HG03460 (cell line): ENCODE measurements around the gene RUNX2.
"Not testable (repeated sequence)": the region's sequence is repeated elsewhere in the genome, so short reads cannot be mapped to it uniquely, and the experiment has no call there.

Experiments used
- ATAC-seq: cut with Tn5 transposase; IDR thresholded peaks from one replicate; pipeline ENCODE4 v1.9.1; 2021; ENCODE audit not compliant: unreplicated experiment

RUNX2 gene

DNA sequence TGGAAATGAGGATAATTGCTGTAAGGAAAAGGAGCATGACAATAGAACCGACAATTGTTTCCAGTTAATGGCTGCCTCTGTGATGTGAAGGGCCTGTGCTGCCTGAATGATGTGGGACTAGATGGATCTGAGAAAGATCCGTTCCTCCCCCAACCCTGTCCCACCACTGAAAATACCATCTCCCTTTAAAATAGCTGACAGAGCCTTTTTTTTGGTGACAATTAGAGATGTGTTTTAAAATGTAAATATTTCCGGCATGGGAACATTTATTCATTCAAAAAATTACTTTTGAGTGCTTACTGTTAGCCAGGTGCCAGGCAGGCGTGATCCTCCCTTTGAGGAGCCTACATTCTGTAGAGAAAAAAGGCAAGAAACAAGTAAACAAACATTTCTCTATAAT, 122.0 kb downstream of the RUNX2 start:
- ATAC-seq = no peak

- ATAC-seq = no peak
These were observed 122.7 kb downstream of the RUNX2 start for GRCh38 chr6:45450831-45451230.

GRCh38 chr6:45454008-45454911, 126.1 kb downstream of the RUNX2 start:
- ATAC-seq = no peak

DNA sequence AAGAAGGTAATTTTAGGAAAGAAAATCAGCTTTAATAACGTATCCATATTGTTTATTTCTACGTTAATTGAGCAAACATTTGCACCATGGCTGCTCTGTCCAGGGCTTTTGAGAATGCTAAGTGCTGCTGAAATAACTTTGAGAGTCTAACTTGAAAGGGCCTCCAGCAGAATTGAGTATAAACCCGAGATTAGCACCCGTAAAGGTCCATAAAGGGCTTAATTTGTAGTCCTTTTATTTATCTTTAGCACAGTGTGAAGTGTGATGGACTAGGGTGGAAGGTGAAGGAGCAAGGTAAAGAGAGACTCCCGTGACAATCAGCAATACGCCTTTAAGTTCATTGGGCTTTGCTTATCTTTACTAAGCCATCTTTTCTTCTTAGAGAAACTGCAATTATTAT, 127.3 kb downstream of the RUNX2 start:
- no peak for ATAC-seq

DNA sequence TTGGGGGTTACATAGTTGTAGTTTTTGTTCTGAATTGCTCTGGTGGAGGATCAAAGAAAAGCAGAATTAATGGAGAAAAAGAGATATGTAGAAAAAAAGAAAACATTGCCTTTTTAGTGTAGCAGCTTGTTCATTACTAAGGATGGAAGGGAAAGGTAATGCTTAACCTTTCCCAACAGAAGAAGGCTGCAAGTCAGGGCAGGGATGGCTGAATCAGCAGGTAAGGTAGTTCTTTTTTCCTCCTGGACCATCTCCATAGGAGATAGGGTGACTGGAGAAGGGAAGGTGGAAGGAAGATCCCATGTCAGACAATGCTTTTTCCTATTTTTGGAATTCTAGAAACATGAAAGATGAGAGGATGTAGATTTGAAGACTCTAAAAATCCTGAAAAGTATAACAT, 129.0 kb downstream of the RUNX2 start:
- ATAC-seq = no peak

DNA sequence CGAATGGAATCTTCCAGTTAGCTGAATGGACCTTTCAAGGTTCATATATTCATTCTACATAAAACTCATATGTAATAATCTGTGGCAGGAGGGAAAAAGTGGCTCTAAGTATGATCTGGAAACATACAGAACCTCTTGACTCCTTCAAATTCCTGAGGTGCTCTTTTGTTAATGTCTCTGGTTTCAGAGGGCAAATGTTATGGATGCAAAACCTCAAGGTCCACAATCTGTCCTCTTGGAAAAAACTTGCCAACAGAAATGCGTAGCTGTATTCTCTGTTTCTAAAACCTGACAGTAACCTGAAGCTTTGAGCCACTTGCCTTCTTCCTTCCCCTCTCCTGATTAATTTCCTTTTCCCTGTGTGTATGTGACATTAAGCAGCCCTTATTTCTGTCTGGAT, 130.5 kb downstream of the RUNX2 start:
- no peak for ATAC-seq

DNA sequence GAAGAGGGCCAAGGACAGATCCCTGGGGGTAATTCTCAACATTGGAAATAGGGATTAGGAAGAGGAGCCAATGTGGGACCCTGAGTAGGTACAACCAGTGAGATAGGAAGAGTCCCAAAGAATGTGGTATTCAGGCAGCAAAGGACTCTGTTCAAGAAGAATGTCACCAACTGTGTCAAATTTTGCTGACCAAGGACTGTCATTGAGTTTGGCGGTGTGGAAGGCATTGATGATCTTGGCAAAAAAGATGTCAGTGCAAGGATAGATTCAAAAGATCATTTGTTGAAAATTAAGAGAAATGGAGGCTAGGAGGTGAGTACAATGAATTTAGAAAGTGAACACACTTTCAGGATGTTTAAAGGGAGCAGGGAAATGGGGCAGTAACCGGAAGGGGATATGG, 132.0 kb downstream of the RUNX2 start:
- no peak for ATAC-seq

GRCh38 chr6:45461486-45461885, 133.4 kb downstream of the RUNX2 start:
- ATAC-seq = no peak

DNA sequence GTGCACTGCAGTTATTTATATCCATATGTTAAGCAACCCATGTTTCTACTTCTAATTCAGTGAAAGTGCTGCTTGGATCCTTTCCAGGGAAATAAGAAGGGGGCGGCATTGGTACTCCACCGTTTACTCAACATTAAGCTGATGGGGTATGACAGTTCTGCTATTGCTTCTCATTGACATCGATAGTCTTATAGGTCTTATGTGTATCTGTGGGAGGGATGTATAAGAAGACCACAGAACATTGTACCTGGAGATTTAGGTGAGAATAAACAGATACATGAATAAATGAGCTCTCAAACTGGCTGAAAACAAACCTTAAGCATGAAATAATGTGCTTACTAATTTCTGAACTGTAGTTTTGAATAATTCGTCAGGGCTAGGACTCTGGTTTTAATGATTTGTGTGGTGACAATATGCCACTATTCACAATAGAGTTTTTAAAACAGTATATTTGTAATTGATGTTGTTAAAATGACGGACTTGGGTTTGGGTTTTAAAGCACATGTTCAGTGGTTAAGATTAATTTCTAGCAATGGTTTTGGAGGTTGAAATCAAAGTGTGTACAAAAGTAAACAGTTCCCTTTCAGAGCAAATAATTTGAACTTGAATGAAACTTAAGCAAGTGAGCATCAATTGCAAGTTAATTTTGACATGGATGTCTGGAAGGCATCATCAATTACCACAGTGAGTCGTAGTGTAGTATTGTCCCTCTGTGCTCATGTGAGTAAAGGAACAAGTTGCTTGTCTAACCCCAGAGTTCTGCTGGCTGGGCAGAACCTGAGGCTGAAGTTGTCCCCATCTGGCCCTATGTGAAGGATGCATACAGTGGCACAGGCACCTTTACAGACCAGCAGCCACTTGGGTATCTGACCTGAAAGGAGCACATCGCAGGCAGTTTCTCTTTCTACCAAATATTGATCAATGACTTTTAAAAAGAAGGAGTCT, 134.3 kb downstream of the RUNX2 start:
- ATAC-seq = no peak

DNA sequence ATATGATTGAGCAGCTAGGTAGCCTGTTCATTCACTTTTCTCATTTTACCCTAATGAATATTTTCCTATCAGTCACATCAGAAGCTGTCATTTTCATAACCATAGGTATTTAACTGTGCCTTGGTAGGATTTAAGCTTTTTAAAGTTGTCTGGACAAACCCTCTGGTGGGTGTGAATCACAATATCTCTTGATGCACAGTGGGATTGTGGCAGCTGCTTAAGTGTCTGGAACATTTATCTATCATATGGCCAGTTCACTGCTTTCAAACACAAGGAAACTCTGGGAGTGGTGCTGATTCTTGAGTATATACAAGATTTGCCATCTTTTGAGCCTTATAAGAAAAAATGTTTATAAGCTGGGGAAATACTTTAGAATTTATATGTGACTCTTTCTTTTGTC, 136.6 kb downstream of the RUNX2 start:
- no peak for ATAC-seq

DNA sequence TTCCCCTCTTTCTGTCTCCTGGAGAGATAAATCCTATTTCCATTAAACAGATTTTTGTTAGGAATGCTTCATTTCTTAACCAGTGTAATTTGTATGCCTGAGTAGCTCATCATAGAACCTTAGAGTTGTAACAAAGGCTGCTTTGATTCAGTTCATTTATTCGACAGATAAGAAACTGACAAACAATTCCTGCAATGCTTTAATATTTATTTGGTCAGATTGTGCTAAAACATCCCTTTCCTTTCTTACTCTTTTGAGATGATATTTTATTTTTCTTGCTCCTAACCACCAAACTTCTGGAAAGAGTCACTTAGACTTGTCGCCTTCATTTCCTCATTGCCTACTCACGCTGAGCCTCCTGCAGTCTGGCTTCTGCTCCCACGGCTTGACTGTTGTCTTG, 138.6 kb downstream of the RUNX2 start:
- ATAC-seq = no peak

DNA sequence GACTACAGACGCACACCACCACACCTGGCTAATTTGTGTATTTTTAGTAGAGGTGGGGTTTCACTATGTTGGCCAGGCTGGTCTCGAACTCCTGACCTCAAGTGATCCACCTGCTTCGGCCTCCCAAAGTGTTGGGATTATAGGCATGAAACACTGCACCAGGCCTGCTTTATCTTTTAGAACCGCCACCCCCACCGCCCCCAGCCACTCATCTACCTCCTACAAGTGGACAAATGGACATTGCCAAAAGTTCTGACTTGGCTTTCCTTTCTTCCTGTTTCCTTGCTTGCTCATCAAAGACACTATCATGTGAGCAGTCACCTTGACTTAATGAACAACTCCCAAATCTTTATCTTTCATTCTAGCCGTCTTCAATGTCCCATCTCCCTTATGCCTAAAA, 139.3 kb downstream of the RUNX2 start:
- ATAC-seq = not testable (repeated sequence)

DNA sequence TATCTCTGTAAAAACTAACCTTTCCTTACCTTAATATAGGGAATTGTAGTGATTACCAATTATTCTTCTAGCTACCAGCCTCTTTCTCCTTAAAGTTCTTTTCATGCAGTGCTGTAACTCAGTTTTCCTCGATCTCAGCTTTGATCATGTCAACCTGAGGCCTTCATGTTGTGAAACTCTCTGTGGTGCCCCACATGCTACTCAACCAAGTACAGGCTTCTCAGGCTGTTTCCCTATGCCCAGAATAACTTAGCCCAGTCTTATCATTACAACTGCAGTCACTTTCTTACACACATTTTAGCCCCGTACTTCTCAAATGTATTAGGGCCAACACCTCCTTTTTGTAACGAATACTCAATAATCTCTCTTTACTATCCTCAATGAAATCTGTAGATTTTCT, 139.7 kb downstream of the RUNX2 start:
- ATAC-seq = no peak

DNA sequence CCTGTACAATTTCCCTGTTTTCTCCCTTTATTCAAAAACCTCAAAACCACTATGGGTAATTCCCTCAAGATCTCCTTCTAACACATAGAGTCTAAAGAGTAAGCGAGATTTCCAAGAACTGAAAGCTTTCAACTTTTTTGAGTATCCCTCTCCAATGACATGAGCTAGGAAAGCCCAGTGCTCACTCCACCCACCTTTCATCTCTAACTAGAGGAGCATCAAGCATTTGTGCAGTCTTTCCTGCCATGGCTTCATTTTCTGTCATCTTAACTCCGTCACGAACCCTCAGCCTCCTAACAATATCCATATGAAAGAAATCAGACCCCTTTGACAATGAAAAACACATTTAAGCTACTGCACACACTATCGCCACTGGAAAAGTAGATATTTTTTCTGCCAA, 141.5 kb downstream of the RUNX2 start:
- no peak for ATAC-seq

GRCh38 chr6:45470131-45470738, 142.1 kb downstream of the RUNX2 start:
- no peak for ATAC-seq

GRCh38 chr6:45472382-45472781, 144.3 kb downstream of the RUNX2 start:
- ATAC-seq = no peak

- ATAC-seq = no peak
These were observed 145.2 kb downstream of the RUNX2 start for GRCh38 chr6:45473121-45473993.

DNA sequence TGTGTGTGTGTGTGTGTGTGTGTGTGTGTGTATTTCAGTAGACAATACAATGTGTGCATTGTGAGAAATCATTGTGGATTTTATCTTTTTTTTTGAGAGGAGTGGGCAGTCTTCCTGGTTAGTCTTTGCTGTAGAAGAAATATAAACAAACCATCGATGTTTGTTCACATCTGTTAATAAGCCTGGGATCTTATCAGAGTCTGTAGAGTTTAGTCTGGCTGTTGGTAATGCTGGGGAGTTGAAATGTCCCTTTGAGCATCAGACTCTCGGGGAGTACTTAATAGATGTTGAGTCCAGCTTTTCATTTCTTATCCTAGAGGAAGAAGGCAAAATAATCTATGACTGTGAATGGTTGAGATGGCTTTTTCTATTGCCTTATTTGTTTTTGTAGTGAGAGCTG, 146.2 kb downstream of the RUNX2 start:
- ATAC-seq = no peak

- no peak for ATAC-seq
These were observed 148.2 kb downstream of the RUNX2 start for GRCh38 chr6:45476341-45476740.

DNA sequence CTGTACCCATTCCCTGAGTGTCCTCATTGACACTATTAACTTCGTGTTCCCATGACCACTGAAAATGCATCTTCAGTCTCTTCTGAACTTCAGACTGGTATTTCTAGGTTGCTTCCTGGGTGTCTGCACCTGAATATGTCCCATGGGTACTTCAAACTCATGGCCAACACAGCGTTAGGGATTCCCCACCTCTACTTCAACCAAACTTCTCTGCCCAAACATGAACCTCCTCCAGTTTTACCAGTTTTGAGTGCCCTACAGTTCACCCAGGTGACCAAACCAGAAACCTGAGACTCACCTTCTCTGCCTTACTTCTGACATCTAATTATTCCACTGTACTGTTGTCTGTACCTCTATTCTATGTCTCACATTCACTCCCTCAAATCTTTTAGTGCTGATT, 149.1 kb downstream of the RUNX2 start:
- no peak for ATAC-seq

GRCh38 chr6:45477790-45478189, 149.7 kb downstream of the RUNX2 start:
- no peak for ATAC-seq
